HepG2 (cell line): ENCODE data around the gene PSMA3. TPM values are rescaled to one million over a fixed set of nuclear protein-coding genes. Genes with fewer than 3 reads are reported as not detected.

Experiments used
- DR1 ChIP-seq: sonication (generic); formaldehyde crosslinking; IDR thresholded peaks from 2 replicates; pipeline ENCODE4 v1.8.0; 2021; ENCODE audit warnings: mild to moderate bottlenecking, missing genetic modification reagents, inconsistent platforms
- GFI1 ChIP-seq: sonication (generic); formaldehyde crosslinking; IDR thresholded peaks from 2 replicates; pipeline ENCODE4 v1.5.0; 2020; ENCODE audit warnings: missing genetic modification reagents, mild to moderate bottlenecking, borderline replicate concordance
- HES4 ChIP-seq: sonication (generic); formaldehyde crosslinking; IDR thresholded peaks from 2 replicates; pipeline ENCODE4 v1.9.0; 2021; ENCODE audit warnings: mild to moderate bottlenecking, missing genetic modification reagents, borderline replicate concordance
- IKZF4 ChIP-seq: sonication (generic); formaldehyde crosslinking; IDR thresholded peaks from 2 replicates; pipeline ENCODE4 v1.5.1; 2020; ENCODE audit warnings: borderline replicate concordance, mild to moderate bottlenecking, low read depth, missing genetic modification reagents; ENCODE audit errors: not compliant biosample characterization
- IRX3 ChIP-seq: sonication (generic); formaldehyde crosslinking; IDR thresholded peaks from 2 replicates; pipeline ENCODE4 v1.8.1; 2023; ENCODE audit warnings: mild to moderate bottlenecking, low read depth, missing genetic modification reagents, borderline replicate concordance
- TFAP4 ChIP-seq: sonication (generic); IDR thresholded peaks from 2 replicates; pipeline ENCODE4 v1.6.1; 2016; ENCODE audit warnings: low read depth, borderline replicate concordance
- ZBTB8A ChIP-seq: sonication (generic); formaldehyde crosslinking; IDR thresholded peaks from 2 replicates; pipeline ENCODE4 v1.4.0; 2020; ENCODE audit warnings: mild to moderate bottlenecking, low read depth, missing genetic modification reagents, borderline replicate concordance
- ZHX2 ChIP-seq, 2 experiments: sonication (generic) in 1 of 2; formaldehyde crosslinking in 1 of 2; IDR thresholded peaks; 2 replicates each; pipeline versions ENCODE4 v1.6.1 to v1.9.0; 2014 to 2022; ENCODE audit warnings: antibody characterized with exemption in 1 of 2, borderline replicate concordance in 1 of 2, inconsistent platforms in 1 of 2, low read depth in 1 of 2, missing genetic modification reagents in 1 of 2
- ZMYM2 ChIP-seq: sonication (generic); formaldehyde crosslinking; IDR thresholded peaks from 2 replicates; pipeline ENCODE4 v1.8.0; 2022; ENCODE audit warnings: mild to moderate bottlenecking, missing genetic modification reagents
- ZNF263 ChIP-seq: sonication (generic); formaldehyde crosslinking; IDR thresholded peaks from 2 replicates; pipeline ENCODE4 v1.4.0; 2020; ENCODE audit warnings: missing genetic modification reagents
- ZNF280D ChIP-seq: sonication (generic); formaldehyde crosslinking; IDR thresholded peaks from 2 replicates; pipeline ENCODE4 v1.5.1; 2020; ENCODE audit warnings: mild to moderate bottlenecking, missing genetic modification reagents
- ZNF558 ChIP-seq: sonication (generic); formaldehyde crosslinking; IDR thresholded peaks from 2 replicates; pipeline ENCODE4 v1.9.0; 2022; ENCODE audit warnings: mild to moderate bottlenecking, missing genetic modification reagents, borderline replicate concordance
- ZNF883 ChIP-seq: sonication (generic); formaldehyde crosslinking; IDR thresholded peaks from 2 replicates; pipeline ENCODE4 v1.5.1; 2020; ENCODE audit warnings: mild to moderate bottlenecking, missing genetic modification reagents; ENCODE audit errors: not compliant biosample characterization
- polyA plus RNA-seq, 8 experiments: library from polyadenylated mRNA; depleted of rRNA in 3 of 8; stranded (reverse) in 7 of 8; unstranded in 1 of 8; fragments of >200 nt; fragmentation: Illumina TruSeq in 4 of 8; extraction: Trizol in 4 of 8; gene quantifications; 2 replicates each; pipeline versions ENCODE4 v1.2.1 to v1.2.3, GENCODE V29; 2011 to 2016; ENCODE audit warnings: low read depth in 4 of 8, missing spikeins in 1 of 8, mixed read lengths in 1 of 8; ENCODE audit not compliant: insufficient read depth in 1 of 8
- total RNA-seq, 5 experiments: library from RNA; depleted of rRNA; stranded (reverse); fragments of >200 nt; fragmentation: Illumina TruSeq; extraction: Trizol; gene quantifications; 2 replicates each; pipeline ENCODE4 v1.2.3, GENCODE V29; 2016; ENCODE audit warnings: low read depth in 1 of 5

Gene PSMA3
- total and polyA plus RNA-seq, 2 of the 13 experiments (the other 11 are each of a cell fraction or from before 2014, with no cell fraction given) = 232 to 275 TPM

- no peak for TF ChIP-seq TFAP4
- TF ChIP-seq ZNF263 (CRISPR knock-in tag) = peak; percentile 32; the same call in 1 of the 2 replicates
- no peak for TF ChIP-seq IRX3 (CRISPR knock-in tag)
- TF ChIP-seq HES4 (CRISPR knock-in tag) = no peak
- TF ChIP-seq ZHX2 (IDR thresholded peaks at IDR 0.05; ENCODE audit: low read depth) = peak; percentile 83
- TF ChIP-seq ZHX2 (CRISPR knock-in tag; IDR thresholded peaks at IDR 0.05; ENCODE audit: borderline replicate concordance) = no peak
- TF ChIP-seq GFI1 = no peak
- TF ChIP-seq DR1 = 0 out of 2 replicates have a peak, but pooled peaks have one; percentile 20
- TF ChIP-seq IKZF4 (CRISPR knock-in tag) = no peak
- TF ChIP-seq ZNF883 (CRISPR knock-in tag) = no peak
- TF ChIP-seq ZNF280D (CRISPR knock-in tag) = no peak
- no peak; the same call in 1 of the 2 replicates for TF ChIP-seq ZMYM2 (CRISPR knock-in tag)
- TF ChIP-seq ZBTB8A (CRISPR knock-in tag) = no peak
- no peak for TF ChIP-seq ZNF558 (CRISPR knock-in tag)
Observed at GRCh38 chr14:58297762-58298476, 53.3 kb downstream of the PSMA3 start (continued).
